Uterus (tissue), 4 donors: Measurements from ENCODE around the gene LLCFC1. TPM values are rescaled to one million over a fixed set of nuclear protein-coding genes. Genes with fewer than 3 reads are reported as not detected.

Experiments
- DNase-seq, 2 donors: peaks; one replicate each; pipeline ENCODE4 v3.0.0-alpha.2; 2019 to 2020
- H3K27ac ChIP-seq, 2 donors: fragments of 200-600 bp; sonication (generic); 1 replicate in 1 of 2; 2 replicates in 1 of 2; pipeline ENCODE4 v1.5.1; 2016 to 2018
- H3K27me3 ChIP-seq, 2 donors: fragments of 200-600 bp; sonication (generic); one replicate each; pipeline ENCODE4 v1.5.1; 2018 to 2019; ENCODE audit warnings: control low read depth in 1 of 2
- H3K36me3 ChIP-seq, 2 donors: fragments of 200-600 bp; sonication (generic); one replicate each; pipeline ENCODE4 v1.5.1; 2019; ENCODE audit warnings: control low read depth in 1 of 2
- H3K4me1 ChIP-seq, 2 donors: fragments of 200-600 bp; sonication (generic); one replicate each; pipeline ENCODE4 v1.5.1; 2018 to 2019; ENCODE audit warnings: control low read depth in 1 of 2
- H3K4me3 ChIP-seq, 2 donors: fragments of 200-600 bp; sonication (generic); 1 replicate in 1 of 2; 2 replicates in 1 of 2; pipeline ENCODE4 v1.5.1; 2018 to 2019; ENCODE audit warnings: mild to moderate bottlenecking in 1 of 2
- H3K9me3 ChIP-seq, 2 donors: fragments of 200-600 bp; sonication (generic); one replicate each; pipeline ENCODE4 v1.5.1; 2019; ENCODE audit warnings: control low read depth in 1 of 2
- CTCF ChIP-seq, 4 experiments: fragments of 200-600 bp in 2 of 4; fragments of 450-650 bp in 2 of 4; sonication (generic) in 2 of 4; IDR thresholded peaks; one replicate each; pipeline ENCODE4 v1.5.1; 2016 to 2019; ENCODE audit warnings: antibody characterized with exemption in 4 of 4, mild to moderate bottlenecking in 2 of 4, moderate library complexity in 1 of 4
- POLR2A ChIP-seq, 2 donors: fragments of 450-650 bp; IDR thresholded peaks; one replicate each; pipeline ENCODE4 v1.6.1; 2016; ENCODE audit warnings: antibody characterized with exemption in 2 of 2, mild to moderate bottlenecking in 1 of 2, moderate library complexity in 1 of 2
- intact Hi-C: fragments of 100-400 bp; cut with DNase I; formaldehyde crosslinking; loops from one replicate; pipeline ENCODE4 v1.15.1; 2023; ENCODE audit warnings: low total_unique reads
- total RNA-seq, 4 donors: library from RNA; depleted of rRNA in 3 of 4; stranded (reverse); fragments of >200 nt in 3 of 4; gene quantifications; one replicate each; pipeline versions ENCODE4 v1.1.0 to v1.2.4, GENCODE V29; 2014 to 2023
- donor health status: DM: yes; HTN: yes; CAD: no.

The LLCFC1 gene
- total RNA-seq, 4 donors from 2014 or later: not detected

GRCh38 chr7:142942746-142943145 lies 3.5 kb downstream of the LLCFC1 start:
- no peaks in the 10 kb centered on the region for H3K4me1 ChIP-seq
- no peaks in the 10 kb centered on the region for H3K27me3 ChIP-seq
- no peaks in the 10 kb centered on the region for H3K36me3 ChIP-seq
- DNase-seq: no peak
- no peaks in the 10 kb centered on the region for H3K9me3 ChIP-seq
- H3K4me3 ChIP-seq: no peak overlapping the region
- intact Hi-C loops: no loop called here
- H3K27ac ChIP-seq: no peak overlapping the region
- TF ChIP-seq CTCF (IDR thresholded peaks at IDR 0.05): no peak
- TF ChIP-seq POLR2A (IDR thresholded peaks at IDR 0.05): no peak

GRCh38 chr7:142943706-142944268 lies 4.5 kb downstream of the LLCFC1 start:
- no peaks in the 10 kb centered on the region for H3K36me3 ChIP-seq
- no peak for DNase-seq
- intact Hi-C loops: no loop called here
- H3K4me3 ChIP-seq: no peak overlapping the region
- H3K9me3 ChIP-seq: no peaks in the 10 kb centered on the region
- TF ChIP-seq CTCF (IDR thresholded peaks at IDR 0.05) (no peak), POLR2A (IDR thresholded peaks at IDR 0.05) (no peak)
- H3K4me1 ChIP-seq: no peaks in the 10 kb centered on the region
- no peak overlapping the region for H3K27ac ChIP-seq
- no peaks in the 10 kb centered on the region for H3K27me3 ChIP-seq

GRCh38 chr7:142945001-142945400 lies 5.7 kb downstream of the LLCFC1 start:
- intact Hi-C loops: no loop called here
- Histone ChIP-seq H3K27me3 (no peaks in the 10 kb centered on the region), H3K36me3 (no peaks in the 10 kb centered on the region), H3K27ac (no peak overlapping the region), H3K4me1 (no peaks in the 10 kb centered on the region), H3K9me3 (no peaks in the 10 kb centered on the region), H3K4me3 (no peak overlapping the region)
- DNase-seq: no peak
- TF ChIP-seq CTCF (IDR thresholded peaks at IDR 0.05) (no peak), POLR2A (IDR thresholded peaks at IDR 0.05) (no peak)

- no peaks in the 10 kb centered on the region for H3K4me1 ChIP-seq
- no peaks in the 10 kb centered on the region for H3K36me3 ChIP-seq
- no peaks in the 10 kb centered on the region for H3K27me3 ChIP-seq
- intact Hi-C loops: no loop called here
- no peaks in the 10 kb centered on the region for H3K9me3 ChIP-seq
- no peak for DNase-seq
- no peak overlapping the region for H3K27ac ChIP-seq
- TF ChIP-seq POLR2A (IDR thresholded peaks at IDR 0.05): no peak
- TF ChIP-seq CTCF (IDR thresholded peaks at IDR 0.05): no peak
- no peak overlapping the region for H3K4me3 ChIP-seq
These were observed 9.3 kb downstream of the LLCFC1 start for GRCh38 chr7:142948603-142949002.

GRCh38 chr7:142950235-142950634 lies 11.0 kb downstream of the LLCFC1 start:
- Histone ChIP-seq H3K9me3 (no peaks in the 10 kb centered on the region), H3K4me3 (no peak overlapping the region), H3K27ac (no peak overlapping the region), H3K27me3 (no peaks in the 10 kb centered on the region), H3K4me1 (no peaks in the 10 kb centered on the region), H3K36me3 (no peaks in the 10 kb centered on the region)
- DNase-seq: no peak
- intact Hi-C loops: no loop called here
- TF ChIP-seq CTCF (IDR thresholded peaks at IDR 0.05) (no peak), POLR2A (IDR thresholded peaks at IDR 0.05) (no peak)
